ENCODE results near the gene RYR1. TPM values are rescaled to one million over a fixed set of nuclear protein-coding genes. Genes with fewer than 3 reads are reported as not detected.

RYR1 gene
- total and polyA plus RNA-seq, 2 of the 8 experiments (the other 6 are each of a cell fraction or from before 2014, with no cell fraction given) = 5.8 to 11.8 TPM

DNA sequence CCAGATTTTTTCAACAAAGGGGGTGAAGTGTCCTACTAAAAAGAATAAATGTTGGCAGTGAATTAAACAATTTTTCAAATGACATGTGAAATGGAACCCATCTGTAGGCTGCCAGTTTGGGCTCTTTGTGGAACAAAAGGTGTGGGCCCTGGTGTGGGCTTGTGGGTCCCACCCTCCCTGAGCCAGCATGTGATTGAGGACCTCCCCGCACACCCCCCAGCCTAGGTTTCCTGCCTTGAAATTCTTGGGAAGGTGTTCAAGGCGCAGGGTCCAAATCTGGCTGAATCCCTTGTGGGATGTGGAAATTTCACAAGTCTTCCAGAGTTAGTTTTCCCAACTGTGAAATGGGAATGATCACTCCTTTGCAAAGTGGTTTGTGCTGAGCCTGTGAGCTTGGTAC is 49.7 kb upstream of the RYR1 start:
- peaks cover 3 to 16% (median 6%) of the 10 kb centered on the region in 4 experiments; a peak in 6 of 7 replicates for H3K4me1 ChIP-seq (replicated peaks in 1 of 4; ENCODE audit: control insufficient read depth in 3 of 4, insufficient read depth in 4 of 4, low read length in 3 of 4)
- no peak overlapping the region for H2AK5ac ChIP-seq (ENCODE audit: low read depth, low read length)
- peaks cover 14 to 26% (median 23%) of the 10 kb centered on the region in 4 experiments; a peak in 7 of 8 replicates for H3K36me3 ChIP-seq (ENCODE audit: control insufficient read depth in 2 of 4, insufficient read depth in 4 of 4, low read length in 3 of 4)
- H4K5ac ChIP-seq (ENCODE audit: insufficient read length, low read depth, low read length) = no peak overlapping the region
- CTCF ChIA-PET (ENCODE audit: partially characterized antibody) = interaction anchor here (0.6 to 3.2 kb wide), 13 partner anchors 9 to 394 kb away, joined by 3 to 37 read pairs (median 4); partner anchors contain the start of genes CATSPERG and PSMD8
- no peak overlapping the region for H3K27ac ChIP-seq (ENCODE audit: low read depth, low read length)
- no peak overlapping the region for H3K56ac ChIP-seq (replicated peaks; ENCODE audit: insufficient read length, low read depth, low read length)
- no peak overlapping the region for H2BK12ac ChIP-seq (ENCODE audit: low read depth, low read length)
- no peak overlapping the region for H2AFZ ChIP-seq (ENCODE audit: low read length)
- no peak overlapping the region for H3K23ac ChIP-seq (ENCODE audit: insufficient read length)
- H2BK5ac ChIP-seq (ENCODE audit: low read depth, low read length) = no peak overlapping the region
- H3K79me2 ChIP-seq (ENCODE audit: control insufficient read depth in 1 of 2, insufficient read depth in 2 of 2, low read length in 2 of 2) = no peaks in the 10 kb centered on the region
- peaks cover 7% of the 10 kb centered on the region for H3K23me2 ChIP-seq (ENCODE audit: low read depth, low read length)
- 91% methylated on average over 2 of the region's 2 CpGs; no CpG with 5 or more reads in 1 of the 2 experiments for WGBS, 2 experiments (ENCODE audit: extremely low coverage in 1 of 2, insufficient coverage in 1 of 2, insufficient read length in 1 of 2, insufficient replicate concordance in 2 of 2, low coverage in 1 of 2, low lambda C conversion rate in 2 of 2, missing lambda C conversion rate in 1 of 2)
- no peak overlapping the region for H2BK15ac ChIP-seq (ENCODE audit: low read length)
- H3K9ac ChIP-seq (replicated peaks in 1 of 4; ENCODE audit: extremely low read depth in 1 of 4, low read depth in 3 of 4, low read length in 3 of 4) = no peak overlapping the region
- no peak overlapping the region for H3K4ac ChIP-seq (replicated peaks; ENCODE audit: insufficient read length, low read depth, low read length)
- no peak overlapping the region for H2BK120ac ChIP-seq (replicated peaks; ENCODE audit: low read depth, low read length)
- H4K20me1 ChIP-seq (replicated peaks in 1 of 2; ENCODE audit: control insufficient read depth in 1 of 2, insufficient read depth in 2 of 2, low read length in 2 of 2) = peaks cover 3 to 19% of the 10 kb centered on the region in 2 experiments
- H3K9me3 ChIP-seq (ENCODE audit: insufficient read depth in 2 of 2, low read depth in 1 of 2, low read length in 1 of 2) = no peaks in the 10 kb centered on the region
- no peak overlapping the region for H3K4me3 ChIP-seq (ENCODE audit: extremely low read depth in 1 of 4, insufficient read depth in 2 of 4, low read depth in 3 of 4, low read length in 4 of 4)
- H4K91ac ChIP-seq (replicated peaks; ENCODE audit: insufficient read length, low read length) = no peak overlapping the region
- no peaks in the 10 kb centered on the region for H3K27me3 ChIP-seq (replicated peaks in 1 of 4; ENCODE audit: control insufficient read depth in 3 of 4, extremely low read depth in 1 of 4, insufficient read depth in 3 of 4, low read length in 3 of 4)
- H4K8ac ChIP-seq (ENCODE audit: extremely low read depth, insufficient read depth, low read length) = no peak overlapping the region
- no peaks in the 10 kb centered on the region for H3K79me1 ChIP-seq (ENCODE audit: low read depth, low read length)
- H3K4me2 ChIP-seq (ENCODE audit: insufficient read depth in 1 of 2, low read depth in 2 of 2, low read length in 2 of 2) = no peak overlapping the region
- FAIRE-seq (no peak), DNase-seq (ENCODE audit: low read depth in 1 of 2, low spot score in 2 of 2) (no peak)
- H3K18ac ChIP-seq (ENCODE audit: extremely low read depth, low read length) = no peak overlapping the region
- POLR2A ChIA-PET (ENCODE audit: partially characterized antibody) = interaction anchor here (0.5 to 3.0 kb wide), 8 partner anchors 8 to 150 kb away, joined by 3 to 12 read pairs (median 5); partner anchors contain the start of gene PSMD8
- no peak overlapping the region for H2BK20ac ChIP-seq (ENCODE audit: low read length)
- H3K14ac ChIP-seq (ENCODE audit: insufficient read length) = no peak overlapping the region
- TF ChIP-seq TAF1 (IDR thresholded peaks at IDR 0.05; ENCODE audit: low read depth, low read length) = no peak
- TF ChIP-seq, protein P1, sequence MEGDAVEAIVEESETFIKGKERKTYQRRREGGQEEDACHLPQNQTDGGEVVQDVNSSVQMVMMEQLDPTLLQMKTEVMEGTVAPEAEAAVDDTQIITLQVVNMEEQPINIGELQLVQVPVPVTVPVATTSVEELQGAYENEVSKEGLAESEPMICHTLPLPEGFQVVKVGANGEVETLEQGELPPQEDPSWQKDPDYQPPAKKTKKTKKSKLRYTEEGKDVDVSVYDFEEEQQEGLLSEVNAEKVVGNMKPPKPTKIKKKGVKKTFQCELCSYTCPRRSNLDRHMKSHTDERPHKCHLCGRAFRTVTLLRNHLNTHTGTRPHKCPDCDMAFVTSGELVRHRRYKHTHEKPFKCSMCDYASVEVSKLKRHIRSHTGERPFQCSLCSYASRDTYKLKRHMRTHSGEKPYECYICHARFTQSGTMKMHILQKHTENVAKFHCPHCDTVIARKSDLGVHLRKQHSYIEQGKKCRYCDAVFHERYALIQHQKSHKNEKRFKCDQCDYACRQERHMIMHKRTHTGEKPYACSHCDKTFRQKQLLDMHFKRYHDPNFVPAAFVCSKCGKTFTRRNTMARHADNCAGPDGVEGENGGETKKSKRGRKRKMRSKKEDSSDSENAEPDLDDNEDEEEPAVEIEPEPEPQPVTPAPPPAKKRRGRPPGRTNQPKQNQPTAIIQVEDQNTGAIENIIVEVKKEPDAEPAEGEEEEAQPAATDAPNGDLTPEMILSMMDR (IDR thresholded peaks at IDR 0.05; ENCODE audit: control extremely low read depth in 1 of 3, insufficient read depth in 1 of 3, low read depth in 1 of 3, low read length in 3 of 3) = no peak
- no peak for TF ChIP-seq CHD1 (IDR thresholded peaks at IDR 0.05; ENCODE audit: low read depth, low read length)
- TF ChIP-seq BRCA1 (IDR thresholded peaks at IDR 0.05; ENCODE audit: low read depth, low read length) = no peak
- no peak for TF ChIP-seq CREB1 (IDR thresholded peaks at IDR 0.05)
- TF ChIP-seq FOSL1 (IDR thresholded peaks at IDR 0.05; ENCODE audit: insufficient read depth, low read depth, low read length) = no peak
- TF ChIP-seq TAF7 (optimal IDR thresholded peaks at IDR 0.05; ENCODE audit: borderline replicate concordance, low read depth, low read length) = no peak
- no peak for TF ChIP-seq POLR2A (IDR thresholded peaks at IDR 0.05; ENCODE audit: control extremely low read depth in 1 of 2, low read depth in 2 of 2, low read length in 2 of 2)
